Prostate gland (tissue), 2 donors: Measurements from ENCODE around the gene SASH1. TPM values are rescaled to one million over a fixed set of nuclear protein-coding genes. Genes with fewer than 3 reads are reported as not detected.

Experiments
- DNase-seq: peaks from one replicate; pipeline ENCODE4 v3.0.0-alpha.2; 2019; ENCODE audit warnings: low spot score
- H3K27ac ChIP-seq, 2 donors: fragments of 200-600 bp; sonication (generic); 2 replicates each; pipeline ENCODE4 v1.5.1; 2017 to 2019
- H3K27me3 ChIP-seq: fragments of 200-600 bp; sonication (generic); replicated peaks from 2 replicates; pipeline ENCODE4 v1.5.1; 2019; ENCODE audit not compliant: insufficient read depth
- H3K36me3 ChIP-seq, 2 donors: fragments of 200-600 bp; sonication (generic); 1 replicate in 1 of 2; 2 replicates in 1 of 2; pipeline versions ENCODE4 v1.5.1 to v1.8.1; 2017 to 2019
- H3K4me1 ChIP-seq: fragments of 200-600 bp; sonication (generic); replicated peaks from 2 replicates; pipeline ENCODE4 v1.5.1; 2019
- H3K4me3 ChIP-seq, 2 donors: fragments of 200-600 bp; sonication (generic); 2 replicates each; pipeline ENCODE4 v1.5.1; 2017 to 2019
- H3K9me3 ChIP-seq: fragments of 200-600 bp; sonication (generic); 2 replicates; pipeline ENCODE4 v1.5.1; 2017
- POLR2A ChIP-seq: fragments of 450-650 bp; IDR thresholded peaks from one replicate; pipeline ENCODE4 v1.6.1; 2016; ENCODE audit warnings: antibody characterized with exemption, mild to moderate bottlenecking
- POLR2AphosphoS5 ChIP-seq: sonication (generic); formaldehyde crosslinking; IDR thresholded peaks from one replicate; pipeline ENCODE4 v1.6.1; 2017; ENCODE audit warnings: antibody characterized with exemption
- WGBS: methylation state at CpG from one replicate; pipeline ENCODE4 v1.1.5; 2018; 5-methylcytosine and 5-hydroxymethylcytosine counted together
- intact Hi-C: fragments of 100-400 bp; cut with DNase I; formaldehyde crosslinking; loops from one replicate; pipeline ENCODE4 v1.14.2; 2022
- total RNA-seq, 2 donors: library from RNA; depleted of rRNA; stranded (reverse); fragments of >200 nt; gene quantifications; one replicate each; pipeline ENCODE4 v1.1.0, GENCODE V29; 2016
- TF ChIP-seq, protein P1 (sequence below), 4 experiments: fragments of 200-600 bp in 2 of 4; fragments of 450-650 bp in 2 of 4; sonication (generic) in 2 of 4; IDR thresholded peaks; 1 replicate in 3 of 4; 2 replicates in 1 of 4; pipeline ENCODE4 v1.5.1; 2016 to 2019; ENCODE audit warnings: antibody characterized with exemption in 4 of 4, mild to moderate bottlenecking in 2 of 4, moderate library complexity in 2 of 4

Gene SASH1
- total RNA-seq, 2 donors from 2014 or later = 34.3 to 48.6 TPM

- WGBS = 31% methylated on average over 8 of the region's 8 CpGs
- no peak for DNase-seq
- TF ChIP-seq POLR2A (no peak), POLR2AphosphoS5 (no peak)
- TF ChIP-seq, protein P1, sequence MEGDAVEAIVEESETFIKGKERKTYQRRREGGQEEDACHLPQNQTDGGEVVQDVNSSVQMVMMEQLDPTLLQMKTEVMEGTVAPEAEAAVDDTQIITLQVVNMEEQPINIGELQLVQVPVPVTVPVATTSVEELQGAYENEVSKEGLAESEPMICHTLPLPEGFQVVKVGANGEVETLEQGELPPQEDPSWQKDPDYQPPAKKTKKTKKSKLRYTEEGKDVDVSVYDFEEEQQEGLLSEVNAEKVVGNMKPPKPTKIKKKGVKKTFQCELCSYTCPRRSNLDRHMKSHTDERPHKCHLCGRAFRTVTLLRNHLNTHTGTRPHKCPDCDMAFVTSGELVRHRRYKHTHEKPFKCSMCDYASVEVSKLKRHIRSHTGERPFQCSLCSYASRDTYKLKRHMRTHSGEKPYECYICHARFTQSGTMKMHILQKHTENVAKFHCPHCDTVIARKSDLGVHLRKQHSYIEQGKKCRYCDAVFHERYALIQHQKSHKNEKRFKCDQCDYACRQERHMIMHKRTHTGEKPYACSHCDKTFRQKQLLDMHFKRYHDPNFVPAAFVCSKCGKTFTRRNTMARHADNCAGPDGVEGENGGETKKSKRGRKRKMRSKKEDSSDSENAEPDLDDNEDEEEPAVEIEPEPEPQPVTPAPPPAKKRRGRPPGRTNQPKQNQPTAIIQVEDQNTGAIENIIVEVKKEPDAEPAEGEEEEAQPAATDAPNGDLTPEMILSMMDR (IDR thresholded peaks at IDR 0.05) = no peak
- no peaks in the 10 kb centered on the region for H3K4me1 ChIP-seq
- H3K9me3 ChIP-seq = no peaks in the 10 kb centered on the region
- no peak overlapping the region for H3K27ac ChIP-seq
- H3K4me3 ChIP-seq = no peak overlapping the region
- no peaks in the 10 kb centered on the region for H3K27me3 ChIP-seq
- H3K36me3 ChIP-seq = no peaks in the 10 kb centered on the region
- intact Hi-C loops = no loop called here
Observed at GRCh38 chr6:148396926-148397325, 54.3 kb downstream of the SASH1 start.

DNA sequence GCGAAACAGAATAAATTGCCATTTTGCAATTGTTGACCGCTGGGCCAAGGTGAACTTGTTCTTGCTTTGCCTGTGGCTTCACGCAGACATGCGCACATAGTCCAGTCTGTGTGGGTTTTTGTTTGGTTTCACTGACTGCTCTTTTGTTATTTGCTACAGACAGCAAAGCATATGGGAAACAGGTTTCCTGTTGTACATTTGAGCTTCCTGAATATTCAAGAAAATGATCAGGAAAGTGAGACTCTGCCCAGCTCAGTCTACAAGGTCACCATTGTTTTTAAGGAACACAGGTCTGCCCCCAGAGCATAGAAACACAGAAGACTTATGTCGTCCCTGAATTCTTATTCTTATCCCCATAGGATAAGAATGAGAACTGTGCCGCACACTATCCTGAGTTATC is 55.6 kb downstream of the SASH1 start:
- H3K9me3 ChIP-seq = no peaks in the 10 kb centered on the region
- WGBS = 85% methylated on average over 6 of the region's 6 CpGs
- H3K4me1 ChIP-seq = no peaks in the 10 kb centered on the region
- no peak overlapping the region for H3K27ac ChIP-seq
- no peaks in the 10 kb centered on the region for H3K36me3 ChIP-seq
- no peak for TF ChIP-seq POLR2A
- TF ChIP-seq, protein P1 (IDR thresholded peaks at IDR 0.05) = no peak
- TF ChIP-seq POLR2AphosphoS5 = no peak
- no peaks in the 10 kb centered on the region for H3K27me3 ChIP-seq
- intact Hi-C loops = no loop called here
- no peak overlapping the region for H3K4me3 ChIP-seq
- DNase-seq = no peak

GRCh38 chr6:148398678-148399077 is 56.0 kb downstream of the SASH1 start:
- intact Hi-C loops = no loop called here
- no peak for TF ChIP-seq POLR2AphosphoS5
- TF ChIP-seq POLR2A = no peak
- TF ChIP-seq, protein P1 (IDR thresholded peaks at IDR 0.05) = no peak
- H3K4me3 ChIP-seq = no peak overlapping the region
- no peak overlapping the region for H3K27ac ChIP-seq
- H3K4me1 ChIP-seq = no peaks in the 10 kb centered on the region
- no peak for DNase-seq
- H3K36me3 ChIP-seq = no peaks in the 10 kb centered on the region
- H3K9me3 ChIP-seq = no peaks in the 10 kb centered on the region
- H3K27me3 ChIP-seq = no peaks in the 10 kb centered on the region
- 57% methylated on average over 1 of the region's 1 CpG for WGBS

DNA sequence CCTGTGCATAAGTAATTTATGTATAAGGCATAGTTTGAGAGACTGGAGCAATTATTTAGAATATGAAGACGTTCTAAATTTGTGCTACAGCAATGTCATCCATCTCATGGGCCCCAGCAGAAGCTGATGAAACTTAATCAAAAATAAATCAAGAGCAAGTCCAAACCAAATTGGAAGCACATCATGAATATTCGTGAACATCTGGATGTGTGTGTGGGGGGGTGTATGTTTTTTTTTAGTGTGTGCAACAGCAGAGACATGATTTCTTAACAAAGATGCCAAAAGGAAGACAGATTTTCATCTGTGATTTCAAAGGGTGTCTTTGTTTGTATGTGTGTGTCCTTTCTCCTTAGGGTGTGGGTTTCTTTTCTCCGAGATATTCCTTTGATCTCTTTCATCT is 58.9 kb downstream of the SASH1 start:
- H3K27me3 ChIP-seq = no peaks in the 10 kb centered on the region
- H3K27ac ChIP-seq = no peak overlapping the region
- H3K36me3 ChIP-seq = no peaks in the 10 kb centered on the region
- H3K9me3 ChIP-seq = no peaks in the 10 kb centered on the region
- DNase-seq = no peak
- 30% methylated on average over 3 of the region's 3 CpGs for WGBS
- intact Hi-C loops = no loop called here
- TF ChIP-seq, protein P1 (IDR thresholded peaks at IDR 0.05) = no peak
- TF ChIP-seq POLR2AphosphoS5 (no peak), POLR2A (no peak)
- H3K4me1 ChIP-seq = no peaks in the 10 kb centered on the region
- no peak overlapping the region for H3K4me3 ChIP-seq

- H3K9me3 ChIP-seq = no peaks in the 10 kb centered on the region
- intact Hi-C loops = no loop called here
- no peak for TF ChIP-seq POLR2AphosphoS5
- H3K27me3 ChIP-seq = no peaks in the 10 kb centered on the region
- DNase-seq = no peak
- no peaks in the 10 kb centered on the region for H3K4me1 ChIP-seq
- H3K36me3 ChIP-seq = no peaks in the 10 kb centered on the region
- WGBS = 68% methylated on average over 10 of the region's 10 CpGs
- no peak overlapping the region for H3K27ac ChIP-seq
- no peak overlapping the region for H3K4me3 ChIP-seq
Observed at GRCh38 chr6:148404456-148405054, 61.9 kb downstream of the SASH1 start.
